Body of pancreas (tissue), 4 donors: ENCODE data around the gene CDHR5. TPM values are rescaled to one million over a fixed set of nuclear protein-coding genes. Genes with fewer than 3 reads are reported as not detected.

Experiments
- ATAC-seq: fragments of 150-250 bp; one replicate; pipeline ENCODE4 v1.9.1; 2016
- DNase-seq, 4 donors: peaks; one replicate each; pipeline ENCODE4 v3.0.0-alpha.2; 2019
- H3K27ac ChIP-seq, 4 donors: fragments of 200-600 bp; sonication (generic); 1 replicate in 3 of 4; 2 replicates in 1 of 4; pipeline versions ENCODE4 v1.5.1 to v1.6.1; 2016 to 2019; ENCODE audit warnings: mild to moderate bottlenecking in 1 of 4, mixed read lengths in 1 of 4, moderate library complexity in 1 of 4
- H3K27me3 ChIP-seq, 2 donors: fragments of 200-600 bp; sonication (generic); one replicate each; pipeline ENCODE4 v1.6.0; 2016; ENCODE audit warnings: mild to moderate bottlenecking in 1 of 2
- H3K36me3 ChIP-seq, 2 donors: fragments of 200-600 bp; sonication (generic); replicated peaks in 1 of 2; 2 replicates each; pipeline ENCODE4 v1.5.1; 2016; ENCODE audit warnings: low read depth in 2 of 2; ENCODE audit not compliant: insufficient read depth in 1 of 2
- H3K4me1 ChIP-seq: fragments of 200-600 bp; sonication (generic); one replicate; pipeline ENCODE4 v1.6.0; 2016
- H3K4me3 ChIP-seq, 2 donors: fragments of 200-600 bp; sonication (generic); 1 replicate in 1 of 2; 2 replicates in 1 of 2; pipeline ENCODE4 v1.5.1; 2016 to 2019
- H3K9me3 ChIP-seq, 3 donors: fragments of 200-600 bp; sonication (generic); 1 replicate in 2 of 3; 2 replicates in 1 of 3; pipeline ENCODE4 v1.5.1; 2016
- POLR2A ChIP-seq, 3 donors: fragments of 450-650 bp; IDR thresholded peaks; one replicate each; pipeline ENCODE4 v1.6.1; 2016; ENCODE audit warnings: antibody characterized with exemption in 3 of 3, mild to moderate bottlenecking in 2 of 3
- WGBS, 2 donors: methylation state at CpG; one replicate each; pipeline ENCODE4 v1.1.5; 2017; 5-methylcytosine and 5-hydroxymethylcytosine counted together
- intact Hi-C: fragments of 100-400 bp; cut with DNase I; formaldehyde crosslinking; loops from one replicate; pipeline ENCODE4 v1.15.1; 2023
- total RNA-seq, 2 donors: library from RNA; depleted of rRNA; stranded (reverse); fragments of >200 nt; gene quantifications; one replicate each; pipeline ENCODE4 v1.1.0, GENCODE V29; 2016
- TF ChIP-seq, protein P1 (sequence below), 7 experiments: fragments of 450-650 bp in 4 of 7; fragments of 200-600 bp in 3 of 7; sonication (generic) in 3 of 7; IDR thresholded peaks; one replicate each; pipeline ENCODE4 v1.5.1; 2016 to 2019; ENCODE audit warnings: antibody characterized with exemption in 7 of 7

Gene CDHR5
- total RNA-seq, 2 donors from 2014 or later = 14.5 TPM; not detected in 1

DNA sequence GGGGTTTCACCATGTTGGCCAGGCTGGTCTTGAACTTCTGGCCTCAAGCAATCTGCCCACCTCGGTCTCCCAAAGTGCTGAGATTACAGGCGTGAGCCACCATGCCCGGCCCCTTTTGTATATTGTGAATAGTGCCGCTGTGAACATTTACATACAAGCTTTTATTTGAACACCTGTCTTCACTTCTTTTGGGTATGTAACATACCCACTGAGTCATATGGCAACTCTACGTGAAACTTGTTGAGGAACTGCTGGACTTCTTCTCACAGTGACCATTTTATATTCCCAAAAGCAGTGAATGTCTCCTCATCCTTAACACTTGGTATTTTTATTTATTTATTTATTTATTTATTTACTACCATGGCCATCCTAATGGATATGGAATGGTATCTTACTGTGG is 6.1 kb upstream of the CDHR5 start:
- Histone ChIP-seq H3K27ac (no peak overlapping the region), H3K4me3 (no peak overlapping the region), H3K27me3 (no peaks in the 10 kb centered on the region), H3K9me3 (no peaks in the 10 kb centered on the region), H3K36me3 (no peaks in the 10 kb centered on the region), H3K4me1 (no peaks in the 10 kb centered on the region)
- WGBS, 2 donors = 76 to 90% methylated on average over 5 of the region's 5 CpGs
- intact Hi-C loops = no loop called here
- ATAC-seq (no peak), DNase-seq (no peak)
- TF ChIP-seq POLR2A (IDR thresholded peaks at IDR 0.05) = no peak
- TF ChIP-seq, protein P1, sequence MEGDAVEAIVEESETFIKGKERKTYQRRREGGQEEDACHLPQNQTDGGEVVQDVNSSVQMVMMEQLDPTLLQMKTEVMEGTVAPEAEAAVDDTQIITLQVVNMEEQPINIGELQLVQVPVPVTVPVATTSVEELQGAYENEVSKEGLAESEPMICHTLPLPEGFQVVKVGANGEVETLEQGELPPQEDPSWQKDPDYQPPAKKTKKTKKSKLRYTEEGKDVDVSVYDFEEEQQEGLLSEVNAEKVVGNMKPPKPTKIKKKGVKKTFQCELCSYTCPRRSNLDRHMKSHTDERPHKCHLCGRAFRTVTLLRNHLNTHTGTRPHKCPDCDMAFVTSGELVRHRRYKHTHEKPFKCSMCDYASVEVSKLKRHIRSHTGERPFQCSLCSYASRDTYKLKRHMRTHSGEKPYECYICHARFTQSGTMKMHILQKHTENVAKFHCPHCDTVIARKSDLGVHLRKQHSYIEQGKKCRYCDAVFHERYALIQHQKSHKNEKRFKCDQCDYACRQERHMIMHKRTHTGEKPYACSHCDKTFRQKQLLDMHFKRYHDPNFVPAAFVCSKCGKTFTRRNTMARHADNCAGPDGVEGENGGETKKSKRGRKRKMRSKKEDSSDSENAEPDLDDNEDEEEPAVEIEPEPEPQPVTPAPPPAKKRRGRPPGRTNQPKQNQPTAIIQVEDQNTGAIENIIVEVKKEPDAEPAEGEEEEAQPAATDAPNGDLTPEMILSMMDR (IDR thresholded peaks at IDR 0.05) = no peak

DNA sequence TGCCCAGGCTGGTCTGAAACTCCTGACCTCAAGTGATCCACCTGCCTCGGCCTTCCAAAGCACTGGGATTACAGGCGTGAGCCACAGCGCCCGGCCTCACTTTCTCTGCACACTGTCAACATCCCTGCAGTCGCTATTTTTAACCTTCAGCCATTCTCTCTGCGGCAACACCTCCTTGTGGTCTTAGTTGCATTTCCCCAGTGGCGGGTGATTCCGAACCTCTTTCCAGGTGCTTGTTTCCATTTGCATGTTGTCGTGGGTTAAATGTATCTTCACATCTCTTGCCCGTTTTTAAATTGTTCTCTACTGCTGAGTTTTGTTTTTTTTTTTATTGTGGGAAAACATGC is 4.5 kb upstream of the CDHR5 start:
- no peak overlapping the region for H3K4me3 ChIP-seq
- H3K9me3 ChIP-seq = no peaks in the 10 kb centered on the region
- intact Hi-C loops = no loop called here
- DNase-seq = no peak
- H3K27ac ChIP-seq = no peak overlapping the region
- H3K36me3 ChIP-seq = no peaks in the 10 kb centered on the region
- no peaks in the 10 kb centered on the region for H3K4me1 ChIP-seq
- TF ChIP-seq POLR2A (IDR thresholded peaks at IDR 0.05) = no peak
- TF ChIP-seq, protein P1 (IDR thresholded peaks at IDR 0.05) = no peak
- no peaks in the 10 kb centered on the region for H3K27me3 ChIP-seq
- ATAC-seq = no peak
- 52 to 64% methylated on average over 10 of the region's 10 CpGs for WGBS, 2 donors

DNA sequence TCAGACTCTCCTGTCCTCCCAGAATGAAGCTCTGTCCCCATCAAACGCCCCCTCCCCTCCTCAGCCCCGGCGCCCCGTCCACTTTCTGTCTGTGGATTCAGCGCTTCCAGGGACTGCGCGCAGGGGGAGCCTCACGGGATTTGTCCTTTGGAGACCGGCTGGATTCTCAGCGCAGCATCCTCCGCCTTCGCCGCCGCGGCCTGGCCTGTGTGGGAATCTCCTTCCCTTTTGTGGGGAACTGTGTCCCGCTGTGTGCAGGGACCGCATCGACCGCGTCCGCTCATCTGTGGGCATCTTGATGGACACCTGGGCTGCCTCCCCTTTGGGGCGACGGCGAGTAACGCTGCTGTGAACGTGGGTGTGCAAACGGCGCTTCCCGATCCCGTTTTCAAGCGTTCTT is 3.3 kb upstream of the CDHR5 start:
- 93 to 94% methylated on average over 31 of the region's 31 CpGs for WGBS, 2 donors
- no peaks in the 10 kb centered on the region for H3K36me3 ChIP-seq
- DNase-seq (no peak), ATAC-seq (no peak)
- no peak overlapping the region for H3K4me3 ChIP-seq
- no peak overlapping the region for H3K27ac ChIP-seq
- H3K27me3 ChIP-seq = no peaks in the 10 kb centered on the region
- H3K9me3 ChIP-seq = no peaks in the 10 kb centered on the region
- H3K4me1 ChIP-seq = no peaks in the 10 kb centered on the region
- intact Hi-C loops = no loop called here
- TF ChIP-seq POLR2A (IDR thresholded peaks at IDR 0.05) = no peak
- TF ChIP-seq, protein P1 (IDR thresholded peaks at IDR 0.05) = no peak

DNA sequence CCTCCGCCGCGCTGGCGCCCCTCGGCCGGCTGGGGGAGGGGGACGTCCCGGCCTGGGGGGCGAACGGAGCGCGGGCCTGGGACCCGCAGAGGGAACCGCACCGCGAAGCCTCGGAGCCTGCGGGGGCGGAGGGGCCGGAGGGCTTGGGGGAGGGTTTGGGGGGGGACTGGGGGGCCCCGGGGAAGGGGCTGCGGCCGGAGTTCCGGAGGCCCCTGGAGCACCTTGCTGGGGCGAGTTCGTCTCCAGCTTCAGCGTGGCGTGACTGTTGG is 2.5 kb upstream of the CDHR5 start:
- 57 to 69% methylated on average over 2 to 4 of the region's 28 CpGs for WGBS, 2 donors
- TF ChIP-seq, protein P1 (IDR thresholded peaks at IDR 0.05) = no peak
- no peak for TF ChIP-seq POLR2A (IDR thresholded peaks at IDR 0.05)
- intact Hi-C loops = no loop called here
- H3K36me3 ChIP-seq = no peaks in the 10 kb centered on the region
- H3K27me3 ChIP-seq = no peaks in the 10 kb centered on the region
- DNase-seq = no peak
- no peak overlapping the region for H3K27ac ChIP-seq
- ATAC-seq = no peak
- H3K9me3 ChIP-seq = no peaks in the 10 kb centered on the region
- H3K4me3 ChIP-seq = no peak overlapping the region
- no peaks in the 10 kb centered on the region for H3K4me1 ChIP-seq

DNA sequence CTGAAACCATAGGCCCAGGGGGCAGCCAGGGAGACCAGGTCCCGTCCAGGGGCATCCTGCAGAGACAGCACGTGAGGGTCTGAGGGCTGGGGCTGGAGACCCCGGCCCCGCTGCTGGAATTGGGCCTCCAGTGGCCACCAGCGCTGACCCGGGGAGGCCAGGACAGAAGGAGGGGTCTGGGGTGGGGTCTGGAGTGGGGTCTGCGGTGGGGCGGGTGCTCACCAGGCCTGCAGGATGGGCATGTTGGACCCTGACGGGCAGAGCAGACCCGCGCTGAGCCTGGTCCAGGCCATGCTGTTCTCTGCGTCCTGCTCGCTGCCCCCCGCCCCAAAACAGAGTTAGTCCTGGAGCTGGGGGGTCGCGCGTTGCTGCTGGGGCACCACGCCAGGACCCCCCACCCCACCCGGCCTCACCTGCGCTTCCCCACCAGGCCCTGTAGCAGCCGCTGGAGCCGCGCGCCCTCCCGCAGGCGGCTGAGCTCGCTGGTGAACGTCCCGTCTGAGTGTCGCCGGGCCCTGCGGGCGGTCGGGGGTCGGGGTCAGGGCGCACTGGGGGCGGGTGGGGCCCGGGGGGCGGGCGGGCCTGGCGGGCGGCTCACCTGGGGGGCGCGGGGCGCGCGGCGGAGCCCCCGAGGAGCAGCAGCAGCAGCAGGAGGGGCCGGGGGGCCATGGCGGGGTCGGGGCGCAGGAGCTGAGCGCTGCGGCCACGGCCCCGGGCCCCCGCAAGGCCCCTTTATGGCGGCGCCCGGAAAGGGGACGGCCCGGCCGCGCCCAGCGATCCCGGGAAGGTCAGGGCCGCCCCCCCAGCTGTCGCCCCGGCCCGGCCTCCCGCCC is 1.9 kb upstream of the CDHR5 start, which contains the start of gene SCT:
TSS of gene SCT (minus strand) at position 707 of the 833 bp plus-strand sequence. CDS start at position 669, 38 bp downstream.
- ATAC-seq (no peak), DNase-seq (peak in 1 of 4 donors; percentile 13)
- no peaks in the 10 kb centered on the region for H3K27me3 ChIP-seq
- 33% methylated on average over 34 of the region's 72 CpGs; no CpG with 5 or more reads in 1 of the 2 donors for WGBS, 2 donors
- TF ChIP-seq, protein P1 (IDR thresholded peaks at IDR 0.05) = no peak
- no peak for TF ChIP-seq POLR2A (IDR thresholded peaks at IDR 0.05)
- H3K36me3 ChIP-seq = no peaks in the 10 kb centered on the region
- intact Hi-C loops = no loop called here
- no peaks in the 10 kb centered on the region for H3K9me3 ChIP-seq
- H3K4me1 ChIP-seq = no peaks in the 10 kb centered on the region
- no peak within 1 kb of the TSS for H3K27ac ChIP-seq
- no peak within 1 kb of the TSS for H3K4me3 ChIP-seq
